K562 (cell line): Measurements from ENCODE around the gene MRPS26. TPM values are rescaled to one million over a fixed set of nuclear protein-coding genes. Genes with fewer than 3 reads are reported as not detected.

Experiments
- ATAC-seq: fragments of 200-7000 bp; cut with Tn5 transposase; 3 replicates; pipeline ENCODE4 v1.9.1; 2020; ENCODE audit warnings: moderate library complexity
- BruUV-seq: library from RNA; stranded (reverse); fragments of 400-500 nt; replicated peaks from 2 replicates; lab custom pipeline; 2021; lab: Mats Ljungman, UMichigan
- CTCF ChIA-PET: fragments of 300-600 bp; formaldehyde crosslinking; extraction: SDS; loops from one replicate; lab custom pipeline; 2021; ENCODE audit warnings: low intra/inter-chr PET ratio; lab: Yijun Ruan, JAX
- POLR2A ChIA-PET: fragments of 300-600, 350-650 bp; sonication (Branson Sonifier 250); formaldehyde crosslinking; extraction: SDS; loops from one replicate; lab custom pipeline; 2021; ENCODE audit warnings: antibody characterized with exemption, inconsistent platforms; lab: Yijun Ruan, JAX
- DNase-seq, 4 experiments: peaks; one replicate each; pipeline versions ENCODE4 v3.0.0 to v3.0.0-alpha.2; 2011 to 2018; ENCODE audit warnings: low spot score in 3 of 4, mixed read lengths in 3 of 4; ENCODE audit errors: extremely low read depth in 1 of 4
- FAIRE-seq: peaks from 2 replicates; lab custom pipeline; 2011; peaks lifted over from hg19 to GRCh38; lab: Jason Lieb, UNC
- H2AFZ ChIP-seq: 2 replicates; pipeline ENCODE4 v1.6.0; 2011; ENCODE audit warnings: low read depth, low read length, control low read depth, inconsistent platforms
- H3K27ac ChIP-seq: fragments of 200-600 bp; 3 replicates; pipeline ENCODE4 v1.8.0; 2011; ENCODE audit warnings: low read depth, mild to moderate bottlenecking, control low read depth, inconsistent platforms, low read length, moderate library complexity, mixed read lengths; ENCODE audit errors: extremely low read depth
- H3K27me3 ChIP-seq, 2 experiments: fragments of 300-600 bp in 1 of 2; 2 replicates in 1 of 2; 3 replicates in 1 of 2; pipeline versions ENCODE4 v1.6.0 to v1.8.0; 2011; ENCODE audit warnings: inconsistent platforms in 2 of 2, low read length in 2 of 2, mild to moderate bottlenecking in 1 of 2, mixed read lengths in 1 of 2, moderate library complexity in 1 of 2; ENCODE audit not compliant: control insufficient read depth in 2 of 2, insufficient read depth in 2 of 2
- H3K36me3 ChIP-seq: fragments of 300-600 bp; 3 replicates; pipeline ENCODE4 v1.8.0; 2011; ENCODE audit warnings: mild to moderate bottlenecking, low read length, inconsistent platforms; ENCODE audit not compliant: control insufficient read depth, insufficient read depth
- H3K4me1 ChIP-seq, 2 experiments: fragments of 200-600 bp in 1 of 2; replicated peaks in 1 of 2; 2 replicates in 1 of 2; 3 replicates in 1 of 2; pipeline versions ENCODE4 v1.5.1 to v1.8.0; 2011; ENCODE audit warnings: inconsistent platforms in 2 of 2, low read length in 2 of 2, mild to moderate bottlenecking in 1 of 2, mixed read lengths in 1 of 2, moderate library complexity in 1 of 2; ENCODE audit not compliant: control insufficient read depth in 2 of 2, insufficient read depth in 2 of 2
- H3K4me2 ChIP-seq: 2 replicates; pipeline ENCODE4 v1.6.1; 2011; ENCODE audit warnings: low read length, control low read depth, inconsistent platforms, mixed read lengths; ENCODE audit not compliant: insufficient read depth
- H3K4me3 ChIP-seq: fragments of 200-600 bp; sonication (generic), shearing (Covaris generic); 2 replicates; pipeline ENCODE4 v1.5.1; 2016; ENCODE audit warnings: control low read depth, inconsistent platforms
- H3K79me2 ChIP-seq: fragments of 200-600 bp; 3 replicates; pipeline ENCODE4 v1.8.0; 2011; ENCODE audit warnings: low read length, inconsistent platforms; ENCODE audit not compliant: control insufficient read depth, insufficient read depth
- H3K9ac ChIP-seq, 2 experiments: 2 replicates each; pipeline versions ENCODE4 v1.6.0 to v1.6.1; 2011; ENCODE audit warnings: low read depth in 2 of 2, low read length in 2 of 2, control low read depth in 1 of 2, inconsistent platforms in 1 of 2, mild to moderate bottlenecking in 1 of 2, mixed read lengths in 1 of 2; ENCODE audit not compliant: insufficient read depth in 1 of 2
- H3K9me1 ChIP-seq: one replicate; pipeline ENCODE4 v1.6.0; 2011; ENCODE audit warnings: inconsistent platforms, mild to moderate bottlenecking, low read length, moderate library complexity; ENCODE audit not compliant: control insufficient read depth, insufficient read depth
- H3K9me3 ChIP-seq: replicated peaks from 2 replicates; pipeline ENCODE4 v1.5.1; 2011; ENCODE audit warnings: low read depth, low read length, inconsistent platforms; ENCODE audit not compliant: control insufficient read depth, insufficient read depth
- H4K20me1 ChIP-seq: replicated peaks from 2 replicates; pipeline ENCODE4 v1.6.1; 2011; ENCODE audit warnings: low read length, inconsistent platforms, mixed read lengths; ENCODE audit not compliant: control insufficient read depth, insufficient read depth
- BRCA1 ChIP-seq, 2 experiments: fragments of 450-650 bp in 1 of 2; sonication (generic) in 1 of 2; formaldehyde crosslinking in 1 of 2; IDR thresholded peaks; 2 replicates each; pipeline versions ENCODE4 v1.5.0 to v1.6.1; 2017 to 2020; ENCODE audit warnings: mild to moderate bottlenecking in 1 of 2, missing genetic modification reagents in 1 of 2
- CBX8 ChIP-seq: fragments of 200-600 bp; sonication (generic); IDR thresholded peaks from 2 replicates; pipeline ENCODE4 v1.6.1; 2012; ENCODE audit warnings: borderline replicate concordance, mixed run types, low read depth, mild to moderate bottlenecking, moderate library complexity, mixed read lengths, low read length, control low read depth, inconsistent platforms; ENCODE audit not compliant: poor library complexity, severe bottlenecking; ENCODE audit errors: extremely low read depth
- DPF2 ChIP-seq: fragments of 450-650 bp; IDR thresholded peaks from 2 replicates; pipeline ENCODE4 v1.6.1; 2016
- EP300 ChIP-seq: IDR thresholded peaks from 2 replicates; pipeline ENCODE4 v1.6.1; 2012; ENCODE audit warnings: low read length, improper control_type of control experiment
- ESRRB ChIP-seq: fragments of 250-450 bp; sonication (Bioruptor Pico); IDR thresholded peaks from 2 replicates; pipeline ENCODE4 v1.5.0; 2020; ENCODE audit warnings: mild to moderate bottlenecking, moderate library complexity, borderline replicate concordance
- FOS ChIP-seq: IDR thresholded peaks from 3 replicates; pipeline ENCODE4 v1.6.1; 2011; ENCODE audit not compliant: insufficient read length; ENCODE audit errors: extremely low read depth
- FOSL1 ChIP-seq: fragments of 200-800 bp; sonication (Bioruptor generic); conservative IDR thresholded peaks from 2 replicates; pipeline ENCODE4 v1.6.1; 2016; ENCODE audit warnings: missing genetic modification characterization, missing compliant biosample characterization
- NONO ChIP-seq, 2 experiments: fragments of 200-400 bp in 1 of 2; fragments of 450-650 bp in 1 of 2; formaldehyde crosslinking in 1 of 2; IDR thresholded peaks; 2 replicates each; pipeline ENCODE4 v1.6.1; 2017; ENCODE audit warnings: low read depth in 2 of 2, mild to moderate bottlenecking in 2 of 2, moderate library complexity in 2 of 2, low read length in 1 of 2
- NR4A1 ChIP-seq, 2 experiments: fragments of 250-450 bp in 1 of 2; fragments of 450-650 bp in 1 of 2; sonication (Bioruptor Pico) in 1 of 2; IDR thresholded peaks; 2 replicates each; pipeline versions ENCODE4 v1.4.0 to v1.6.1; 2016 to 2020; ENCODE audit warnings: mild to moderate bottlenecking in 2 of 2, missing compliant biosample characterization in 1 of 2, missing genetic modification characterization in 1 of 2, moderate library complexity in 1 of 2
- RB1 ChIP-seq: fragments of 450-650 bp; IDR thresholded peaks from 2 replicates; pipeline ENCODE4 v1.6.1; 2017; ENCODE audit warnings: low read depth, mild to moderate bottlenecking
- ZNF444 ChIP-seq: fragments of 250-450 bp; sonication (Bioruptor Pico); IDR thresholded peaks from 2 replicates; pipeline ENCODE4 v1.4.0; 2020; ENCODE audit warnings: mild to moderate bottlenecking, moderate library complexity
- ZNF586 ChIP-seq: fragments of 450-650 bp; formaldehyde crosslinking; conservative IDR thresholded peaks from 2 replicates; pipeline ENCODE4 v1.4.0; 2020; ENCODE audit warnings: mild to moderate bottlenecking, moderate library complexity
- ZNF589 ChIP-seq: fragments of 200-800 bp; sonication (Bioruptor generic); IDR thresholded peaks from 2 replicates; pipeline ENCODE4 v1.6.1; 2016; ENCODE audit warnings: low read depth, missing genetic modification characterization, missing compliant biosample characterization
- ZSCAN29 ChIP-seq: fragments of 450-650 bp; IDR thresholded peaks from 2 replicates; pipeline ENCODE4 v1.6.1; 2017
- WGBS: fragments of 100-300 bp; shearing (Covaris generic); methylation state at CpG from one replicate; pipeline ENCODE4 v1.1.6; 2016; ENCODE audit warnings: low coverage, mixed read lengths; ENCODE audit not compliant: insufficient coverage; ENCODE audit errors: missing lambda C conversion rate; 5-methylcytosine and 5-hydroxymethylcytosine counted together
- in situ Hi-C: fragments of 300-500 bp; cut with MboI; formaldehyde crosslinking; loops from 4 replicates; pipeline ENCODE4 v1.15.0; 2018; ENCODE audit warnings: inconsistent platforms, mixed read lengths
- intact Hi-C: fragments of 100-400 bp; cut with micrococcal nuclease; formaldehyde crosslinking; loops from 2 replicates; pipeline ENCODE4 v1.14.2; 2022
- polyA plus RNA-seq, 8 experiments: library from polyadenylated mRNA; depleted of rRNA in 4 of 8; stranded (reverse) in 5 of 8; unstranded in 3 of 8; fragments of >200 nt; fragmentation: Nextera tagmentation in 2 of 8; fragmentation: Illumina TruSeq in 1 of 8; extraction: Ambion mirVana in 2 of 8; extraction: Trizol in 1 of 8; gene quantifications; 2 replicates each; pipeline versions ENCODE4 v1.2.1 to v1.2.3, GENCODE V29; 2011 to 2014; ENCODE audit warnings: inconsistent platforms in 1 of 8, missing spikeins in 1 of 8
- total RNA-seq, 7 experiments: library from RNA; depleted of rRNA in 6 of 7; stranded (reverse); fragments of >200 nt in 6 of 7; fragmentation: Illumina TruSeq in 2 of 7; extraction: Trizol in 2 of 7; gene quantifications; 2 replicates each; pipeline versions ENCODE4 v1.2.1 to v1.2.3, GENCODE V29; 2011 to 2021; ENCODE audit warnings: low replicate concordance in 1 of 7
- TF ChIP-seq, protein P1 (sequence below): sonication (generic); formaldehyde crosslinking; IDR thresholded peaks from 2 replicates; pipeline ENCODE4 v1.9.0; 2022; ENCODE audit warnings: mild to moderate bottlenecking, missing genetic modification reagents
- TF ChIP-seq, protein P2 (sequence below): fragments of 250-450 bp; sonication (Bioruptor Pico); IDR thresholded peaks from 2 replicates; pipeline ENCODE4 v1.6.1; 2021; ENCODE audit warnings: mild to moderate bottlenecking
- TF ChIP-seq, protein P3 (sequence below): conservative IDR thresholded peaks from 2 replicates; pipeline ENCODE4 v1.6.1; 2011; ENCODE audit warnings: low read depth, mild to moderate bottlenecking, low read length; ENCODE audit not compliant: control insufficient read depth
- TF ChIP-seq, protein P4 (sequence below): fragments of 450-650 bp; formaldehyde crosslinking; IDR thresholded peaks from 2 replicates; pipeline ENCODE4 v1.4.0; 2022; ENCODE audit warnings: missing genetic modification characterization

The MRPS26 gene
- total and polyA plus RNA-seq, 9 of the 15 experiments (the other 6 are each of a cell fraction or from before 2014, with no cell fraction given) = 2.7 to 70.5 (median 28.8) TPM

DNA sequence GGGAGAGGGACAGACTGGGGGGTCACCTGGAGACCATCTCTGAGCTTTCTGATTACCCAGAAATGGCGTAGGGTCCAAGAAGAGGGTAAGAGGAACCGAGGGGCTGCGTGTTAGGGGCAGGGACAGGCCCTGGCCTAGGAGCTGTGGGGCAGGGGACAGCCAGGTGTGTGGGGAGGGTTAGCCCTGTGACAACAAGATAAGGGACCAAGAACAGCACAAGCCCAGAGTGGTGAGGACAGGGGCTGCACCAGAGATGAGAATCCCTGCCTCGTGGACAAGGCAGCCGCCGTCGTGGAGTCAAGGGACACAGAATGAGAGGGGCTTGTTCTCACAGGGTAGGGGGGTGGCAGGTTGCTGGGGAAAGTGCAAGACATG lies 39.1 kb downstream of the MRPS26 start (continued):
- TF ChIP-seq, protein P1, sequence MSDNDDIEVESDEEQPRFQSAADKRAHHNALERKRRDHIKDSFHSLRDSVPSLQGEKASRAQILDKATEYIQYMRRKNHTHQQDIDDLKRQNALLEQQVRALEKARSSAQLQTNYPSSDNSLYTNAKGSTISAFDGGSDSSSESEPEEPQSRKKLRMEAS (CRISPR knock-in tag) = no peak
- TF ChIP-seq FOS = no peak
- TF ChIP-seq, protein P2, sequence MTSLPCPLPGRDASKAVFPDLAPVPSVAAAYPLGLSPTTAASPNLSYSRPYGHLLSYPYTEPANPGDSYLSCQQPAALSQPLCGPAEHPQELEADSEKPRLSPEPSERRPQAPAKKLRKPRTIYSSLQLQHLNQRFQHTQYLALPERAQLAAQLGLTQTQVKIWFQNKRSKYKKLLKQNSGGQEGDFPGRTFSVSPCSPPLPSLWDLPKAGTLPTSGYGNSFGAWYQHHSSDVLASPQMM (CRISPR knock-in tag) = no peak
- no peak for TF ChIP-seq ESRRB (CRISPR knock-in tag)
- no peak for TF ChIP-seq ZNF444
- TF ChIP-seq, all 486 proteins: peak for 11

DNA sequence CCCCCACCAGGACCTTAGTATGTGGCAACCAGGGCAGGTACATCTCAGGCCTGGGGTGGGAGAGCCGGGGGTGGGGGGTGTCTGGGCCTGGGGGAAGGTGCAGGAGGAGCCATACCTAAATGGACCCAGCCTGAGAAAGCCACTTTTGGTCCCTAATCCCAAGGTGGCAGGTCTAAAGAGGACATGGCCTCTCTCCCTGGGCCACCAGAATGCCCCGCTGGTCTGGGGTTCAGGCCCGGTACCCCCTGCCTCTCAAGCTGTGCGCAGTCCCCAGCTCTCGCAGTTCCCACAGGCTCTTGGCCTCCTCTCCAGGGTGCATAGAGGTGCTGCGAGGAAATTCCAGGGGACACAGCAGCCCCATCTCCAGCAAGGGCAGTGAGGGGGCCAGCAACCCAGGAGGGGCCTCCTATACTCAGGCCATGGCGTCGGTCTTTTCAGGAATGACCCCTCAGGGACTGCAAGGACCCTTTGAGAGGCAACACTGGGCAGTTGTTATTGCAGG lies 39.8 kb downstream of the MRPS26 start:
- Histone ChIP-seq H3K27me3 (no peaks in the 10 kb centered on the region), H3K4me1 (peaks cover 3 to 28% of the 10 kb centered on the region in 2 experiments; a peak in 3 of 5 replicates), H4K20me1 (no peaks in the 10 kb centered on the region), H3K36me3 (no peaks in the 10 kb centered on the region), H3K9ac (no peak overlapping the region), H3K79me2 (no peaks in the 10 kb centered on the region), H3K9me3 (no peaks in the 10 kb centered on the region), H3K4me3 (no peak overlapping the region), H2AFZ (no peak overlapping the region), H3K9me1 (peaks cover 3% of the 10 kb centered on the region), H3K27ac (no peak overlapping the region), H3K4me2 (no peak overlapping the region)
- 81% methylated on average over 7 of the region's 8 CpGs for WGBS
- FAIRE-seq (no peak), DNase-seq (no peak), ATAC-seq (no peak; the same call in 2 of the 3 replicates)
- no TSS peak for BruUV-seq
- POLR2A ChIA-PET = no interaction called here
- in situ Hi-C loops (no loop called here), intact Hi-C loops (no loop called here)
- CTCF ChIA-PET = no interaction called here
- no peak for TF ChIP-seq ZNF586
- no peak for TF ChIP-seq NONO (IDR thresholded peaks at IDR 0.05; ENCODE audit: low read depth in 2 of 2, low read length in 1 of 2)
- no peak for TF ChIP-seq DPF2
- TF ChIP-seq, protein P3, sequence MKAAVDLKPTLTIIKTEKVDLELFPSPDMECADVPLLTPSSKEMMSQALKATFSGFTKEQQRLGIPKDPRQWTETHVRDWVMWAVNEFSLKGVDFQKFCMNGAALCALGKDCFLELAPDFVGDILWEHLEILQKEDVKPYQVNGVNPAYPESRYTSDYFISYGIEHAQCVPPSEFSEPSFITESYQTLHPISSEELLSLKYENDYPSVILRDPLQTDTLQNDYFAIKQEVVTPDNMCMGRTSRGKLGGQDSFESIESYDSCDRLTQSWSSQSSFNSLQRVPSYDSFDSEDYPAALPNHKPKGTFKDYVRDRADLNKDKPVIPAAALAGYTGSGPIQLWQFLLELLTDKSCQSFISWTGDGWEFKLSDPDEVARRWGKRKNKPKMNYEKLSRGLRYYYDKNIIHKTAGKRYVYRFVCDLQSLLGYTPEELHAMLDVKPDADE = no peak
- no peak for TF ChIP-seq EP300
- no peak for TF ChIP-seq FOSL1
- TF ChIP-seq ZNF589 (CRISPR knock-in tag) = no peak
- TF ChIP-seq BRCA1 (IDR thresholded peaks at IDR 0.05) = no peak
- no peak for TF ChIP-seq BRCA1 (CRISPR knock-in tag; IDR thresholded peaks at IDR 0.05)
- no peak for TF ChIP-seq CBX8
- TF ChIP-seq RB1 = no peak
- no peak for TF ChIP-seq ZSCAN29
- no peak for TF ChIP-seq NR4A1 (CRISPR knock-in tag; IDR thresholded peaks at IDR 0.05)
- TF ChIP-seq NR4A1 (tag; IDR thresholded peaks at IDR 0.05) = no peak
- TF ChIP-seq, protein P4, sequence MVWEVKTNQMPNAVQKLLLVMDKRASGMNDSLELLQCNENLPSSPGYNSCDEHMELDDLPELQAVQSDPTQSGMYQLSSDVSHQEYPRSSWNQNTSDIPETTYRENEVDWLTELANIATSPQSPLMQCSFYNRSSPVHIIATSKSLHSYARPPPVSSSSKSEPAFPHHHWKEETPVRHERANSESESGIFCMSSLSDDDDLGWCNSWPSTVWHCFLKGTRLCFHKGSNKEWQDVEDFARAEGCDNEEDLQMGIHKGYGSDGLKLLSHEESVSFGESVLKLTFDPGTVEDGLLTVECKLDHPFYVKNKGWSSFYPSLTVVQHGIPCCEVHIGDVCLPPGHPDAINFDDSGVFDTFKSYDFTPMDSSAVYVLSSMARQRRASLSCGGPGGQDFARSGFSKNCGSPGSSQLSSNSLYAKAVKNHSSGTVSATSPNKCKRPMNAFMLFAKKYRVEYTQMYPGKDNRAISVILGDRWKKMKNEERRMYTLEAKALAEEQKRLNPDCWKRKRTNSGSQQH = no peak
